Measurements from ENCODE around the gene KCNT1. TPM values are rescaled to one million over a fixed set of nuclear protein-coding genes. Genes with fewer than 3 reads are reported as not detected.

KCNT1 gene
- polyA plus RNA-seq, 1 donor (not counting 4 experiments of a cell fraction or from before 2014, with no cell fraction given): not detected

DNA sequence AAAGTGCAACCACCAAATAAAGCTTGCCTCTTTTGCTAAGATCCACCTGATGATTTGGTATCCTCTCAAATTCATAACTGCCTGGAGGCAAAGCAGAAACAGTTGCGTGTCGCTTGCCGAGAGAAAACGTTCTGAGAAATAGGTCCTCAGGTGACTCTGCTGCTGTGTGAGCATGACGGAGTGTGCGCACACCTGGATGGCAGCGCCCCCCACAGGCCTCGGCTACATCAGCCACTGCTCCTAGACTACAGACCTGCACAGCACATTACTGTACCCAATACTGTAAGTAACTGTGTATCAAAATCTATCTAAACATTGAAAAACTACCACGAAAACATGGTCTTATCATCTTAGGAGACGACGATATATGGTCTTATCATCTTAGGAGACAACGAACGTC, 117.9 kb downstream of the KCNT1 start:
- no peak for FAIRE-seq
- H2AFZ ChIP-seq (ENCODE audit: control insufficient read depth, low read length): no peak overlapping the region
- H3K9ac ChIP-seq (ENCODE audit: control insufficient read depth, extremely low read depth, insufficient read depth, low read length): no peak overlapping the region
- no peaks in the 10 kb centered on the region for H3K79me2 ChIP-seq (ENCODE audit: control insufficient read depth, insufficient read depth, low read length)
- H3K9me1 ChIP-seq (ENCODE audit: control insufficient read depth, extremely low read depth, insufficient read depth, low read length): no peaks in the 10 kb centered on the region
- H3K9me3 ChIP-seq (ENCODE audit: control insufficient read depth, low read depth, low read length): no peaks in the 10 kb centered on the region
- no peak for TF ChIP-seq EZH2 (IDR thresholded peaks at IDR 0.05; ENCODE audit: low read length)
- TF ChIP-seq, protein P1, sequence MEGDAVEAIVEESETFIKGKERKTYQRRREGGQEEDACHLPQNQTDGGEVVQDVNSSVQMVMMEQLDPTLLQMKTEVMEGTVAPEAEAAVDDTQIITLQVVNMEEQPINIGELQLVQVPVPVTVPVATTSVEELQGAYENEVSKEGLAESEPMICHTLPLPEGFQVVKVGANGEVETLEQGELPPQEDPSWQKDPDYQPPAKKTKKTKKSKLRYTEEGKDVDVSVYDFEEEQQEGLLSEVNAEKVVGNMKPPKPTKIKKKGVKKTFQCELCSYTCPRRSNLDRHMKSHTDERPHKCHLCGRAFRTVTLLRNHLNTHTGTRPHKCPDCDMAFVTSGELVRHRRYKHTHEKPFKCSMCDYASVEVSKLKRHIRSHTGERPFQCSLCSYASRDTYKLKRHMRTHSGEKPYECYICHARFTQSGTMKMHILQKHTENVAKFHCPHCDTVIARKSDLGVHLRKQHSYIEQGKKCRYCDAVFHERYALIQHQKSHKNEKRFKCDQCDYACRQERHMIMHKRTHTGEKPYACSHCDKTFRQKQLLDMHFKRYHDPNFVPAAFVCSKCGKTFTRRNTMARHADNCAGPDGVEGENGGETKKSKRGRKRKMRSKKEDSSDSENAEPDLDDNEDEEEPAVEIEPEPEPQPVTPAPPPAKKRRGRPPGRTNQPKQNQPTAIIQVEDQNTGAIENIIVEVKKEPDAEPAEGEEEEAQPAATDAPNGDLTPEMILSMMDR (optimal IDR thresholded peaks at IDR 0.05 in 1 of 3, IDR thresholded peaks at IDR 0.05 in 1 of 3, conservative IDR thresholded peaks at IDR 0.05 in 1 of 3; ENCODE audit: extremely low read depth in 1 of 3, insufficient read depth in 2 of 3, low read length in 3 of 3): peak in 2 of 3 experiments; percentile 14 to 20
- no peaks in the 10 kb centered on the region for H3K4me1 ChIP-seq (ENCODE audit: control insufficient read depth, extremely low read depth, insufficient read depth, low read length)
- H3K27ac ChIP-seq (ENCODE audit: control insufficient read depth, insufficient read depth, low read length): no peak overlapping the region
- dilution Hi-C loops (cut with MboI; ENCODE audit: extremely low pct_ligation_motif_present, low sequenced_read_pairs): no loop called here
- no peaks in the 10 kb centered on the region for H4K20me1 ChIP-seq (ENCODE audit: control insufficient read depth, extremely low read depth, insufficient read depth, low read length)
- DNase-seq (ENCODE audit: low read depth, low spot score): no peak
- H3K4me2 ChIP-seq (ENCODE audit: control insufficient read depth, extremely low read depth, insufficient read depth, low read depth, low read length): no peak overlapping the region
- H3K36me3 ChIP-seq (ENCODE audit: control insufficient read depth in 2 of 2, extremely low read depth in 1 of 2, insufficient read depth in 2 of 2, low read length in 2 of 2): peaks cover 29 to 35% of the 10 kb centered on the region in 2 experiments
- H3K4me3 ChIP-seq (ENCODE audit: control insufficient read depth in 2 of 3, extremely low read depth in 1 of 3, insufficient read depth in 2 of 3, low read depth in 1 of 3, low read length in 3 of 3): no peak overlapping the region
- no peaks in the 10 kb centered on the region for H3K27me3 ChIP-seq (ENCODE audit: control insufficient read depth, extremely low read depth, insufficient read depth, low read length)

DNA sequence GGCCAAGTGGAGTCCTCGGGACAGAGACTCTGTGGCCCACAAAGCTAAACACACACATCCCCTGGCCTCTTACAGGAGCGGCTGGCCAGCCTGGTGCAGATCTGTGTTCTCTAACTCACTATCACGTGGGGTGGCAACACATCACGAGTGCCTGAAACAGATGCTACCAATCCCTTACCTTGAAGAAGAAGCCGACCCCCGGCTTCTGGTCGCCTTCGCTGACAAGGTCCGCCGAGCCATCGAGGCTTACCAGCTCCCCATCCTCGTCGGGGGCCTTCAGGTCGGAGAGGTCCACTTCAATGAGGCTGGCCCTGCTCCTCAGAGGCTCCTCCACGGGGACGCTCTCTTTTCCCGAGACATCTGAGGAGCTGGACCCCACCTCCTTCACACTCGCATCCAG, 118.7 kb downstream of the KCNT1 start:
- TF ChIP-seq EZH2 (IDR thresholded peaks at IDR 0.05; ENCODE audit: low read length): no peak
- TF ChIP-seq, protein P1 (optimal IDR thresholded peaks at IDR 0.05 in 1 of 3, IDR thresholded peaks at IDR 0.05 in 1 of 3, conservative IDR thresholded peaks at IDR 0.05 in 1 of 3; ENCODE audit: extremely low read depth in 1 of 3, insufficient read depth in 2 of 3, low read length in 3 of 3): no peak
- Histone ChIP-seq H3K4me2 (ENCODE audit: control insufficient read depth, extremely low read depth, insufficient read depth, low read depth, low read length) (no peak overlapping the region), H3K9me1 (ENCODE audit: control insufficient read depth, extremely low read depth, insufficient read depth, low read length) (no peaks in the 10 kb centered on the region), H4K20me1 (ENCODE audit: control insufficient read depth, extremely low read depth, insufficient read depth, low read length) (no peaks in the 10 kb centered on the region), H3K9me3 (ENCODE audit: control insufficient read depth, low read depth, low read length) (no peaks in the 10 kb centered on the region), H3K9ac (ENCODE audit: control insufficient read depth, extremely low read depth, insufficient read depth, low read length) (no peak overlapping the region), H2AFZ (ENCODE audit: control insufficient read depth, low read length) (no peak overlapping the region), H3K4me1 (ENCODE audit: control insufficient read depth, extremely low read depth, insufficient read depth, low read length) (no peaks in the 10 kb centered on the region), H3K27ac (ENCODE audit: control insufficient read depth, insufficient read depth, low read length) (no peak overlapping the region), H3K36me3 (ENCODE audit: control insufficient read depth in 2 of 2, extremely low read depth in 1 of 2, insufficient read depth in 2 of 2, low read length in 2 of 2) (peaks cover 28 to 35% of the 10 kb centered on the region in 2 experiments), H3K4me3 (ENCODE audit: control insufficient read depth in 2 of 3, extremely low read depth in 1 of 3, insufficient read depth in 2 of 3, low read depth in 1 of 3, low read length in 3 of 3) (no peak overlapping the region), H3K79me2 (ENCODE audit: control insufficient read depth, insufficient read depth, low read length) (no peaks in the 10 kb centered on the region), H3K27me3 (ENCODE audit: control insufficient read depth, extremely low read depth, insufficient read depth, low read length) (no peaks in the 10 kb centered on the region)
- DNase-seq (ENCODE audit: low read depth, low spot score): no peak
- dilution Hi-C loops (cut with MboI; ENCODE audit: extremely low pct_ligation_motif_present, low sequenced_read_pairs): no loop called here
- no peak for FAIRE-seq

Measured in keratinocyte (primary cell).